GM12875 (cell line): ENCODE results near the gene HOXC4.

ENCODE experiments used
- H3K4me3 ChIP-seq: one replicate; pipeline ENCODE4 v1.5.1; 2011; ENCODE audit warnings: low read depth, low read length, control low read depth
- CTCF ChIP-seq: IDR thresholded peaks from 2 replicates; pipeline ENCODE4 v1.5.1; 2011; ENCODE audit warnings: low read depth, mild to moderate bottlenecking, control low read depth, inconsistent platforms, low read length, moderate library complexity, borderline replicate concordance; ENCODE audit not compliant: insufficient read depth

The HOXC4 gene

GRCh38 chr12:54058128-54058768 lies 4.6 kb downstream of the HOXC4 start:
- TF ChIP-seq CTCF: no peak
- no peak overlapping the region for H3K4me3 ChIP-seq

GRCh38 chr12:54059668-54060067 lies 6.0 kb downstream of the HOXC4 start:
- no peak overlapping the region for H3K4me3 ChIP-seq
- TF ChIP-seq CTCF: no peak

DNA sequence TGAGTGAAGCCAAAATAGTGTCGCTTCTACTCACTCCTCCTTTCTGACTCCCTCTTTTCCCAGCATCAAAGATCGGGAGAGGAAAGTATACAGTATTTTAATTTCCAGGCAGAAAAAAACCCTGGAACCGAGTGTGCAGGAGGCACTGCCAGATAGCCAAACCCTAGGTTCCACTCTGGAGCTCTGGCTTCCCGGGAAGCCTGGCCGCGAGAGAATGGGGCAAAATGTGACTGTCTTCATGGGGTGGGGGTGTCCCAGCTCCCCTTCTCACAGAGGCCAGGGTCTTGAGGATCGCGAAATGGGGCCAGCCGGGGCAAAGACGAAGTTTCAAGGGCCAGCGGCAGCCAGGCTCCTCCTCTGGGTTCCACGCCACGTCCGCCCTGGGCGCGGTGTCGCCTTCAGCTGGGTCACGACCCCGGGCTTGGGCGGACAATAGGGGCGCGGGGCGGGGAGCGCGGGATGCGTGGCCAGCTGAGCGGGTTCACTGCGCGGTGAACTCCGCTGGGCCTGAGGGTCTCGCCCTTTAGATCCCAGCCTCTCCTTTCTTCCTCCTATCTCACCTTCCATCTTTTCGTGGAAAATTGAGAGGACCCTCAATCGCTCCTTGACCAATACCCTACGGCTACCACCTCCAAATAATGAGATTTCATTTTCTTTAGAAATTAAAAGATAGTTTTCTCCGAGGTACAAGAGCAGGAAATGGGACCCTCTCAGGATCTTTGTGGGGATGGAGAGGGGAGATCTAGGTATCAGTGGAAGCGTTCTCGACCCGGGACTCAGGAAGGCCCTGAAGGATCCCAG lies 6.7 kb downstream of the HOXC4 start:
- no peak for TF ChIP-seq CTCF
- no peak overlapping the region for H3K4me3 ChIP-seq

DNA sequence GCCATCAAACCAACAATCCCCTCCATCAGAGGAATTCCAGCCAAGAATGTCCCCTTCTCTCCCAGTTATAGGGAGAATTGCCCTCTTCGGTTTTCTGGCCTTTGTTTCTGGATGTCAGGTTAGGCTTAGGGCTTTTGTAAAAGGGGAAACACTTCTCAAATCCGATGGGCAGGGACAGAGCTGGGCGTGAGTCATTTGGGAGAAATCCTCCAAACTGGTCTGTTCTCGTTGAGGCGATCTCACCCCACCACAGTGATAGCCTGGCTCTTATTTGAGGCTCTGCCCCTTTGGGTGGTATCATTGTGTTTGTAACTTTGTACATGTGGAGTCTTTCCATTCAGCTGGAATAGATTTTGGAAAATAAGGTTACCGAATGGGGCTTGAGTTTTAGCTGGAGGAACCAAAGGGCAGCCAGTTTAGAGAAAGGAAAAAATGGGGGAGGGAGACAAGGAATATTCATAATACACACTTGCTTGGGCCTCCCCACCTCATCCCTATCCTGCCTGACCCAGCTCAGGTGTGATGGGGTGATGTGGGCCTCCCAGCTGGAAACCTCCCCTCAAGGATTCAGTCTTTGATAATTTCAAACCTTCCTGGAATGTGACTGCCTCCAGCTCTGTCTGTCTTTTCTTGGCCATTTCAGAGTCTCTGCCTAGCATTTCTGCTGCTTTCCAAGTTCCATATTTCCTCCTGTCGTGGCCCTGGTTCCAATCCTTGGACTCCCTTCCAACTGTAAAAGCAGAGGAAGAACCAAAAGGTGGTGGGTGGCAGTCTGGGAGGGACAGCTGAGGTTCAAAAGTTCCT lies 7.5 kb downstream of the HOXC4 start:
- no peak overlapping the region for H3K4me3 ChIP-seq
- no peak for TF ChIP-seq CTCF

GRCh38 chr12:54065677-54066076 lies 12.0 kb downstream of the HOXC4 start:
- TF ChIP-seq CTCF: no peak
- no peak overlapping the region for H3K4me3 ChIP-seq

DNA sequence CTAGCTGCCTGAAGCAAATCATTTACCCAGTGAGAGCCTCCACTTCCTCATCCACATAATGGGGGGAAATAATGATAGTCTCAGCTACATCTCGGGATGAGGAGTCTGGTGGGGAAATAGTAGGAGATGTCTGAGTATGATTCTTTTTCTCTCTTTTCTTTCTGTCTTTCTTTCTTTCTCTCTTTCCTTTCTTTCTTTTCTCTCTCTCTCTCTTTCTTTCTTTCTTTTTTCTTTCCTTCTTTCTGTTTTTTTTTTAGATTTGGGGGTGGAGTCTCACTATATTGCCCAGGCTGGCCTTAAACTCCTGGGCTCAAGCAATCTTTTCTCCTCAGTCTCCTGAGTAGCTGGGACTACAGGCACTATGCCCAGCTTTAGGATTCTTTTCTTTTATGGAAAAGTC lies 12.8 kb downstream of the HOXC4 start:
- no peak overlapping the region for H3K4me3 ChIP-seq
- no peak for TF ChIP-seq CTCF
